ENCODE results near the gene CACNB4. TPM values are rescaled to one million over a fixed set of nuclear protein-coding genes. Genes with fewer than 3 reads are reported as not detected.

The CACNB4 gene
- polyA plus RNA-seq, 1 of the 3 experiments (the other 2 are of a cell fraction), result 0.18 TPM

- H3F3A ChIP-seq (replicated peaks; ENCODE audit: insufficient read depth), result no peaks in the 10 kb centered on the region
- no peak for DNase-seq
- H3K9me3 ChIP-seq, result no peaks in the 10 kb centered on the region
- H3K79me2 ChIP-seq (ENCODE audit: insufficient read depth), result no peaks in the 10 kb centered on the region
- H3K9ac ChIP-seq, result no peak overlapping the region
- no peak overlapping the region for H3K4me2 ChIP-seq
- 77% methylated on average over 16 of the region's 16 CpGs for WGBS (ENCODE audit: low lambda C conversion rate)
- no peaks in the 10 kb centered on the region for H4K20me1 ChIP-seq (ENCODE audit: insufficient read depth)
- H3K27me3 ChIP-seq (ENCODE audit: insufficient read depth), result no peaks in the 10 kb centered on the region
- TF ChIP-seq FOXM1 (IDR thresholded peaks at IDR 0.05; ENCODE audit: low read depth) (no peak), TAF1 (IDR thresholded peaks at IDR 0.05; ENCODE audit: borderline replicate concordance, low read depth, low read length) (no peak), CHD2 (IDR thresholded peaks at IDR 0.05; ENCODE audit: low read length, partially characterized antibody) (no peak), REST (IDR thresholded peaks at IDR 0.05; ENCODE audit: low read depth, low read length) (no peak), SMC3 (IDR thresholded peaks at IDR 0.05; ENCODE audit: low read depth, low read length) (no peak), GABPA (IDR thresholded peaks at IDR 0.05; ENCODE audit: low read depth) (no peak), NRF1 (IDR thresholded peaks at IDR 0.05; ENCODE audit: low read depth, low read length) (no peak), RFX5 (IDR thresholded peaks at IDR 0.05; ENCODE audit: low read length) (no peak), USF1 (IDR thresholded peaks at IDR 0.05; ENCODE audit: borderline replicate concordance, low read depth) (no peak), JUND (IDR thresholded peaks at IDR 0.05) (no peak), POLR2AphosphoS5 (IDR thresholded peaks at IDR 0.05; ENCODE audit: low read depth, low read length) (no peak), ELF1 (IDR thresholded peaks at IDR 0.05) (no peak), TEAD4 (IDR thresholded peaks at IDR 0.05; ENCODE audit: borderline replicate concordance, insufficient read depth) (no peak)
- no peak overlapping the region for H3K4me3 ChIP-seq (ENCODE audit: low read depth in 2 of 2, low read length in 1 of 2)
- H3K4me1 ChIP-seq (ENCODE audit: control insufficient read depth in 1 of 2, insufficient read depth in 2 of 2, low read depth in 1 of 2, low read length in 1 of 2), result peaks cover 0 to 4% of the 10 kb centered on the region in 2 experiments; a peak in 2 of 4 replicates
- CTCF ChIA-PET, result no interaction called here
- no peak overlapping the region for H3K27ac ChIP-seq (ENCODE audit: low read depth in 2 of 2, low read length in 1 of 2)
- H3K9me2 ChIP-seq, result no peaks in the 10 kb centered on the region
- POLR2A ChIA-PET, result no interaction called here
- no peak overlapping the region for H2AFZ ChIP-seq (ENCODE audit: low read depth)
- H3K36me3 ChIP-seq (replicated peaks in 1 of 2; ENCODE audit: control insufficient read depth in 1 of 2, insufficient read depth in 2 of 2, low read length in 1 of 2), result no peaks in the 10 kb centered on the region
Measured at GRCh38 chr2:152042636-152043615, 55.9 kb downstream of the CACNB4 start.

Measured in SK-N-SH (cell line).